Measurements from ENCODE around the gene SERPINE3. TPM values are rescaled to one million over a fixed set of nuclear protein-coding genes. Genes with fewer than 3 reads are reported as not detected.

The SERPINE3 gene
- total RNA-seq, 2 donors from 2014 or later = not detected

- no peak overlapping the region for H3K27ac Mint-ChIP-seq
- DNase-seq = no peak
- no peak overlapping the region for H3K4me3 Mint-ChIP-seq
- peaks cover 0 to 4% of the 10 kb centered on the region in 2 donors for H3K36me3 Mint-ChIP-seq (ENCODE audit: insufficient read depth in 2 of 2)
- H3K27me3 Mint-ChIP-seq (ENCODE audit: low read depth) = peaks cover 6% of the 10 kb centered on the region
- H3K4me1 Mint-ChIP-seq (ENCODE audit: low read depth) = peaks cover 32% of the 10 kb centered on the region
- peaks cover 0 to 3% of the 10 kb centered on the region in 2 donors for H3K9me3 Mint-ChIP-seq
- ATAC-seq (replicated peaks in 1 of 2) = no peak
Measured at GRCh38 chr13:51332566-51333361, 6.7 kb upstream of the SERPINE3 start.

- DNase-seq = no peak
- H3K9me3 Mint-ChIP-seq = peaks cover 0 to 3% of the 10 kb centered on the region in 2 donors
- H3K4me3 Mint-ChIP-seq = no peak overlapping the region
Measured at GRCh38 chr13:51333421-51333820, 6.1 kb upstream of the SERPINE3 start.

GRCh38 chr13:51333826-51334225 is 5.7 kb upstream of the SERPINE3 start:
- Mint-ChIP-seq H3K4me3 (no peak overlapping the region), H3K27me3 (ENCODE audit: low read depth) (peaks cover 6% of the 10 kb centered on the region), H3K27ac (no peak overlapping the region), H3K9me3 (peaks cover 0 to 3% of the 10 kb centered on the region in 2 donors), H3K36me3 (ENCODE audit: insufficient read depth in 2 of 2) (peaks cover 0 to 4% of the 10 kb centered on the region in 2 donors), H3K4me1 (ENCODE audit: low read depth) (peaks cover 32% of the 10 kb centered on the region)
- DNase-seq (no peak), ATAC-seq (replicated peaks in 1 of 2) (no peak)

More at GRCh38 chr13:51333421-51333820, 6.1 kb upstream of the SERPINE3 start:
- Mint-ChIP-seq H3K27ac (no peak overlapping the region), H3K4me1 (ENCODE audit: low read depth) (peaks cover 32% of the 10 kb centered on the region), H3K36me3 (ENCODE audit: insufficient read depth in 2 of 2) (peaks cover 0 to 4% of the 10 kb centered on the region in 2 donors), H3K27me3 (ENCODE audit: low read depth) (peaks cover 6% of the 10 kb centered on the region)
- no peak for ATAC-seq (replicated peaks in 1 of 2)

- Mint-ChIP-seq H3K27ac (no peak overlapping the region), H3K4me1 (ENCODE audit: low read depth) (peaks cover 37% of the 10 kb centered on the region), H3K27me3 (ENCODE audit: low read depth) (peaks cover 11% of the 10 kb centered on the region), H3K36me3 (ENCODE audit: insufficient read depth in 2 of 2) (no peaks in the 10 kb centered on the region), H3K9me3 (peaks cover 0 to 1% of the 10 kb centered on the region in 2 donors), H3K4me3 (no peak overlapping the region)
- ATAC-seq (replicated peaks in 1 of 2) (no peak), DNase-seq (no peak)
Measured at GRCh38 chr13:51336746-51337145, 2.7 kb upstream of the SERPINE3 start.

- Mint-ChIP-seq H3K36me3 (ENCODE audit: insufficient read depth in 2 of 2) (no peaks in the 10 kb centered on the region), H3K27me3 (ENCODE audit: low read depth) (peaks cover 5% of the 10 kb centered on the region), H3K4me3 (no peak overlapping the region), H3K27ac (peak overlapping the region; percentile 83), H3K9me3 (no peaks in the 10 kb centered on the region), H3K4me1 (ENCODE audit: low read depth) (peaks cover 22% of the 10 kb centered on the region)
- peak; percentile 50 to 77 for ATAC-seq (replicated peaks in 1 of 2)
- DNase-seq = no peak
Measured at GRCh38 chr13:51339952-51340732, 651 bp downstream of the SERPINE3 start.

GRCh38 chr13:51341232-51341631 is 1.7 kb downstream of the SERPINE3 start:
- Mint-ChIP-seq H3K27me3 (ENCODE audit: low read depth) (peaks cover 5% of the 10 kb centered on the region), H3K9me3 (no peaks in the 10 kb centered on the region), H3K27ac (no peak overlapping the region), H3K4me3 (no peak overlapping the region), H3K4me1 (ENCODE audit: low read depth) (peaks cover 22% of the 10 kb centered on the region), H3K36me3 (ENCODE audit: insufficient read depth in 2 of 2) (no peaks in the 10 kb centered on the region)
- ATAC-seq (replicated peaks in 1 of 2) = no peak
- no peak for DNase-seq

- H3K4me1 Mint-ChIP-seq (ENCODE audit: low read depth) = peaks cover 26% of the 10 kb centered on the region
- DNase-seq = no peak
- no peaks in the 10 kb centered on the region for H3K9me3 Mint-ChIP-seq
- H3K36me3 Mint-ChIP-seq (ENCODE audit: insufficient read depth in 2 of 2) = no peaks in the 10 kb centered on the region
- H3K27me3 Mint-ChIP-seq (ENCODE audit: low read depth) = peaks cover 5% of the 10 kb centered on the region
- H3K4me3 Mint-ChIP-seq = no peak overlapping the region
- H3K27ac Mint-ChIP-seq = no peak overlapping the region
- ATAC-seq (replicated peaks in 1 of 2) = no peak
Measured at GRCh38 chr13:51341791-51342190, 2.3 kb downstream of the SERPINE3 start.

GRCh38 chr13:51342706-51343105 is 3.2 kb downstream of the SERPINE3 start:
- no peak overlapping the region for H3K27ac Mint-ChIP-seq
- peaks cover 26% of the 10 kb centered on the region for H3K4me1 Mint-ChIP-seq (ENCODE audit: low read depth)
- no peaks in the 10 kb centered on the region for H3K9me3 Mint-ChIP-seq
- H3K4me3 Mint-ChIP-seq = no peak overlapping the region
- H3K36me3 Mint-ChIP-seq (ENCODE audit: insufficient read depth in 2 of 2) = no peaks in the 10 kb centered on the region
- ATAC-seq (replicated peaks in 1 of 2) = no peak
- DNase-seq = no peak
- peaks cover 5% of the 10 kb centered on the region for H3K27me3 Mint-ChIP-seq (ENCODE audit: low read depth)

- no peak for DNase-seq
- peaks cover 5% of the 10 kb centered on the region for H3K27me3 Mint-ChIP-seq (ENCODE audit: low read depth)
- H3K4me1 Mint-ChIP-seq (ENCODE audit: low read depth) = peaks cover 26% of the 10 kb centered on the region
- H3K27ac Mint-ChIP-seq = no peak overlapping the region
- no peaks in the 10 kb centered on the region for H3K9me3 Mint-ChIP-seq
- ATAC-seq (replicated peaks in 1 of 2) = no peak
- H3K36me3 Mint-ChIP-seq (ENCODE audit: insufficient read depth in 2 of 2) = no peaks in the 10 kb centered on the region
- H3K4me3 Mint-ChIP-seq = no peak overlapping the region
Measured at GRCh38 chr13:51343475-51343874, 4.0 kb downstream of the SERPINE3 start.

- DNase-seq (no peak), ATAC-seq (replicated peaks in 1 of 2) (no peak)
- Mint-ChIP-seq H3K27me3 (ENCODE audit: low read depth) (peaks cover 2% of the 10 kb centered on the region), H3K36me3 (ENCODE audit: insufficient read depth in 2 of 2) (no peaks in the 10 kb centered on the region), H3K4me3 (no peak overlapping the region), H3K27ac (no peak overlapping the region), H3K4me1 (ENCODE audit: low read depth) (peaks cover 6% of the 10 kb centered on the region), H3K9me3 (no peaks in the 10 kb centered on the region)
Measured at GRCh38 chr13:51346397-51346796, 6.9 kb downstream of the SERPINE3 start.

- no peak for ATAC-seq (replicated peaks in 1 of 2)
- H3K36me3 Mint-ChIP-seq (ENCODE audit: insufficient read depth in 2 of 2) = no peaks in the 10 kb centered on the region
- peaks cover 5% of the 10 kb centered on the region for H3K4me1 Mint-ChIP-seq (ENCODE audit: low read depth)
- H3K27me3 Mint-ChIP-seq (ENCODE audit: low read depth) = no peaks in the 10 kb centered on the region
- H3K4me3 Mint-ChIP-seq = no peak overlapping the region
- DNase-seq = no peak
- H3K27ac Mint-ChIP-seq = no peak overlapping the region
- no peaks in the 10 kb centered on the region for H3K9me3 Mint-ChIP-seq
Measured at GRCh38 chr13:51347099-51347498, 7.6 kb downstream of the SERPINE3 start.

GRCh38 chr13:51348069-51348967 is 8.8 kb downstream of the SERPINE3 start:
- no peak for DNase-seq

More at GRCh38 chr13:51348069-51348967, 8.8 kb downstream of the SERPINE3 start:
- peak in 1 of 2 donors; percentile 7 for ATAC-seq (replicated peaks in 1 of 2)
- Mint-ChIP-seq H3K4me3 (no peak overlapping the region), H3K27ac (no peak overlapping the region), H3K4me1 (ENCODE audit: low read depth) (peaks cover 5% of the 10 kb centered on the region), H3K27me3 (ENCODE audit: low read depth) (no peaks in the 10 kb centered on the region), H3K9me3 (no peaks in the 10 kb centered on the region), H3K36me3 (ENCODE audit: insufficient read depth in 2 of 2) (no peaks in the 10 kb centered on the region)
